ENCODE measurements around the gene GALNT1.

DNA sequence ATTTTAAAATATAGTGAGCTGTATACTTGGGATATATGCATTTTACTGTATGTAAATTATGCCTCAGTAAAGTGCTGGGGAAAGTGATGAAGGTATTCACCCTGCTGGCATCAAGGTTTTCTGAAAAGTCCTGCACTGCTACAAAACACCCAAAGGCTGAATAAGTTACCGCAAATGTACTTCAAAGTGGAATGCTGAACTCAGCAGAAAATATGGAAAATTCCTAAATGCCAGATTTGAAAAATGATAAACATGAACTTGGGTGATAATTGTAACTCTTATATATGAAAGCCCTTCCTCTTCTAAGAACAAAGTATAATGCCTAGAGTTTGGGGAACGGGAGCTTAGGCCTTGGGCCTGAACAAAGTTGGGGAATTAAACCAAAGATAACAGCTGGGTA is 133.0 kb downstream of the GALNT1 start:
- TF ChIP-seq, protein P1, sequence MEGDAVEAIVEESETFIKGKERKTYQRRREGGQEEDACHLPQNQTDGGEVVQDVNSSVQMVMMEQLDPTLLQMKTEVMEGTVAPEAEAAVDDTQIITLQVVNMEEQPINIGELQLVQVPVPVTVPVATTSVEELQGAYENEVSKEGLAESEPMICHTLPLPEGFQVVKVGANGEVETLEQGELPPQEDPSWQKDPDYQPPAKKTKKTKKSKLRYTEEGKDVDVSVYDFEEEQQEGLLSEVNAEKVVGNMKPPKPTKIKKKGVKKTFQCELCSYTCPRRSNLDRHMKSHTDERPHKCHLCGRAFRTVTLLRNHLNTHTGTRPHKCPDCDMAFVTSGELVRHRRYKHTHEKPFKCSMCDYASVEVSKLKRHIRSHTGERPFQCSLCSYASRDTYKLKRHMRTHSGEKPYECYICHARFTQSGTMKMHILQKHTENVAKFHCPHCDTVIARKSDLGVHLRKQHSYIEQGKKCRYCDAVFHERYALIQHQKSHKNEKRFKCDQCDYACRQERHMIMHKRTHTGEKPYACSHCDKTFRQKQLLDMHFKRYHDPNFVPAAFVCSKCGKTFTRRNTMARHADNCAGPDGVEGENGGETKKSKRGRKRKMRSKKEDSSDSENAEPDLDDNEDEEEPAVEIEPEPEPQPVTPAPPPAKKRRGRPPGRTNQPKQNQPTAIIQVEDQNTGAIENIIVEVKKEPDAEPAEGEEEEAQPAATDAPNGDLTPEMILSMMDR (conservative IDR thresholded peaks at IDR 0.05 in 1 of 2, IDR thresholded peaks at IDR 0.05 in 1 of 2; ENCODE audit: extremely low read depth in 1 of 2, insufficient read depth in 1 of 2, low read depth in 1 of 2, low read length in 2 of 2), result no peak
- TF ChIP-seq EZH2 (IDR thresholded peaks at IDR 0.05; ENCODE audit: borderline replicate concordance, low read length), result no peak
